Mucosa of stomach (tissue), 1 donor: Measurements from ENCODE around the gene CISD2.
"Not testable (repeated sequence)": the region's sequence is repeated elsewhere in the genome, so short reads cannot be mapped to it uniquely, and the experiment has no call there.

ENCODE experiments used
- H3K27me3 ChIP-seq: one replicate; pipeline ENCODE4 v1.7.0; 2013; ENCODE audit warnings: mild to moderate bottlenecking, low read length; ENCODE audit not compliant: control insufficient read depth, insufficient read depth
- H3K36me3 ChIP-seq: one replicate; pipeline ENCODE4 v1.7.0; 2013; ENCODE audit warnings: low read length; ENCODE audit not compliant: control insufficient read depth, insufficient read depth
- H3K4me1 ChIP-seq: one replicate; pipeline ENCODE4 v1.7.0; 2013; ENCODE audit warnings: mild to moderate bottlenecking, low read length; ENCODE audit not compliant: control insufficient read depth, insufficient read depth
- H3K4me3 ChIP-seq: one replicate; pipeline ENCODE4 v1.7.0; 2013; ENCODE audit warnings: low read length
- H3K9ac ChIP-seq: one replicate; pipeline ENCODE4 v1.7.0; 2013; ENCODE audit warnings: mild to moderate bottlenecking, low read length, moderate library complexity
- H3K9me3 ChIP-seq: one replicate; pipeline ENCODE4 v1.7.0; 2013; ENCODE audit warnings: mild to moderate bottlenecking, low read length, moderate library complexity; ENCODE audit not compliant: control insufficient read depth
- donor health status: Pancreatic carcinoma.

Gene CISD2

DNA sequence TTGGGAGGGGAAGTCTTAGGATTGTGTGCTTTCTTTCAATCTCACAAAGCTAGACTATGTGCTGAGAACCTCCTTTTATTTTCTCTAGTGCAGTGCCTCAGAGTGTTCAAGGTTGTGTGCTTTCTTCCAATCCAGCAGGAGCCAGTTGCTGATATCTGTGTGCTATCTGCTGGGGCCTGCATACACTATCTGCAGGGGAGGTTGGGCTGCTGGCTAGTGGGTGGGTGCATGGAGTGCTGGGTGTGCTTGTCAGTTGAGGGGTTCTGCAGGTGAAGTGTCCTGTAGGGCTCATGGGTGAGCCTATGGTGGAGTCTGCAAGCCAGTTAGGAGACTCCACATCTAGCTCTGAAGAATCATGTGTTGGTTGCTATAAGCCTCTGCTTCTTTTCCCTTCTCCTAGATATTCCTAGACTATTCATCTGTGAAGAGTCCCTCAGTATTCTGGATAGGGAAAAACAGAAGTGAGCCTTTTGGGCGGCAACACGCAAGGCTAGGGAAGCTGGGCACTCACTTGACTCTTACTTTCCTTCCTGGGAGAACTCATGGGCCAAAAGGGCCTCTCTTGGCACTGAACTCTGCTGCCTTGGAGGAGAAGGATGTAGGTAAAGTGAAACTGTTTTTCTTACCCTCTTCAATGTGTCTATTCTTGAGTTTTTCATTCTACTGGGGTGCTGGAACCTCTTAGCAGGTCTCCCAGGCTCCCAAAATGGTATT lies 8.0 kb upstream of the CISD2 start:
- Histone ChIP-seq H3K27me3 (no peaks in the 10 kb centered on the region), H3K36me3 (no peaks in the 10 kb centered on the region), H3K9me3 (no peaks in the 10 kb centered on the region), H3K4me1 (no peaks in the 10 kb centered on the region), H3K9ac (no peak overlapping the region), H3K4me3 (no peak overlapping the region)

DNA sequence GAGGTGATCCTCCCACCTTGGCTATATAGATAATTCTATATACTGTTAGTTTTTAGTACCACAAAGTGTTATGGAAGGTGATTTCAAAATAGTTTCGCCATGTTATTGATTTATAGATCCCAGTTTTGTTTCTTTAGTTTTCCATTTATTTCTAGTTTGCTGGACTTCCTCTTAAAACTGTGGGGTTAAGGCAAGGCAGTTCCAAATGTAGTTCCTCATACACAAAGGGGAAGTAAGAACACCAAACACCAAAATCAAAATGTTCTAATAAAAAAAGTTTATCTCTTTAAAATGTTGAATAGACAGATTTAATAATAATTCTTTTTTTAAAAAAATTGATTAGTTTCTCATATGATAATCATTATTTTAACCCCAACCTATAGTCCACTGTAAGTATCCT lies 6.8 kb upstream of the CISD2 start:
- H3K4me3 ChIP-seq = no peak overlapping the region
- no peaks in the 10 kb centered on the region for H3K27me3 ChIP-seq
- H3K4me1 ChIP-seq = no peaks in the 10 kb centered on the region
- H3K36me3 ChIP-seq = no peaks in the 10 kb centered on the region
- no peak overlapping the region for H3K9ac ChIP-seq
- no peaks in the 10 kb centered on the region for H3K9me3 ChIP-seq

DNA sequence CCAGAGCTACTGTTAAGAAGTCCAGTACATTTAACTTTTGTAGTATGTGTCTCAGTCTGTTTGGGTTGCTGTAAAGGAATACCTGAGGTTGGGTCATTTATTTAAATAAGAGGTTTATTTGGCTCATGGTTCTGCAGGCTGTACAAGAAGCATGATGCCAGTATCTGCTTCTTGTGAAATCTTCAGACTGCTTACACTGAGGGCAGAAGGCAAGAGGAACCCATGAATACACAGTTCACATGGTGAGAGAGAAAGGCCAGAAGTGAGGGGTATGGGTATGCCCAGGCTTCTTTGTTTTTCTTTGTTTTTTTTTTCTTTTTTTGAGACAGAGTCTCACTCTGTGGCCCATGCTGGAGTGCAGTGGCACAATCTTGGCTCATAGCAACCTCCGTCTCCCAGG lies 6.0 kb upstream of the CISD2 start:
- Histone ChIP-seq H3K36me3 (no peaks in the 10 kb centered on the region), H3K4me1 (no peaks in the 10 kb centered on the region), H3K9me3 (no peaks in the 10 kb centered on the region), H3K9ac (no peak overlapping the region), H3K27me3 (no peaks in the 10 kb centered on the region), H3K4me3 (no peak overlapping the region)

DNA sequence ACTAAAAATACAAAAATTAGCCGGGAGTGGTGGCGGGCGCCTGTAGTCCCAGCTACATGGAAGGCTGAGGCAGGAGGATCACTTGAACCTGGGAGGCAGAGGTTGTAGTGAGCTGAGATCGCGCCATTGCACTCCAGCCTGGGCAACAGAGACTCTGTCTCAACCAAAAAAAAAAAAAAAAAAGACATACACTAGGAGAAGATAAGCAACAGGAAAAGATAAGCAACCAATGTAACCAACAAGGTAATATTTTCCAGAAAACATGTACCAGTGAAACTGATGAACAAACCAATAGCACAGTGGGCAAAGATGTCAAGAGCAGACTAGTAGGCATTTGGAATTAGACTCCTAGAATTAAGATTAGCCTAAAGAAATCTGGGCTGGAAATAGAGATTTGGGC lies 3.5 kb upstream of the CISD2 start:
- H3K9me3 ChIP-seq, H3K4me1 ChIP-seq, H3K36me3 ChIP-seq, H3K4me3 ChIP-seq, H3K9ac ChIP-seq, H3K27me3 ChIP-seq: not testable (repeated sequence)

DNA sequence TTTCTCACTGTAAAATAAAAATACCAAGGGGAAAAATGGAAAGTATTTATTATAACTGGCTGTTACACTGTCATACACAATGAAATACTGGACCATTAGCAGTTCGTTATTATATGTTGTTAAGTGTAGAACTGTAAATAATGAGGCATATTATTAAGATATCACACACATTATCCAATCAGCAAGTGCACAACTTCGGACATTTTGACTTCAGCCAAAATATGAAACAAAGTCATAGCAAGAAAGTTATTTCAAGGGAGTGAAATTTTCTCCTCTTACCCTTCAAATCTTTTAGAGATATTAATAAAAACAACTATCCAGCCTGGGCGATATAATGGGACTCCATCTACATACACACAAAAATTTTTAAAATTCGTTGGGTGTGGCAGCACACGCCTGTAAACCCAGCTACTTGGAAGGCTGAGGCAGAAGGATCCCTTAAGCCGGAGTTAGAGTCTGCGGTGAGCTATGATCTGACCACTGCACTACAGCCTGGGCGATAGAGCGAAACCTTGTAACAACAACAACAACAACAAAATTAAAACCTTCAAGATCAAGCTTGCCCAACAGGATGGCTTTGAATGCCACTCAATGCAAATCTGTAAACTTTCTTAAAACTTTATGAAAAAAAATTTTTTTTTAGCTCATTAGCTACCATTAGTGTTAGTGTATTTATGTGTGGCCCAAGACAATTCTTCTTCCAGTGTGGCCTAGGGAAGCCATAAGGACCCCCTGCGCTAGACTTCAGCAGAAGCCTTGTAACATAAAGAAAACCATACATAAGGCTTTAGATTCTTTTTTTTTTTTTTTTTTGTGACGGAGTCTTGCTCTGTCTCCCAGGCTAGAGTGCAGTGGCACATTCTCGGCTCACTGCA lies 1.3 kb upstream of the CISD2 start:
- H3K9me3 ChIP-seq = no peaks in the 10 kb centered on the region
- no peaks in the 10 kb centered on the region for H3K27me3 ChIP-seq
- H3K36me3 ChIP-seq = no peaks in the 10 kb centered on the region
- H3K9ac ChIP-seq = peak overlapping the region; percentile 81
- no peaks in the 10 kb centered on the region for H3K4me1 ChIP-seq
- peak overlapping the region; percentile 68 for H3K4me3 ChIP-seq

DNA sequence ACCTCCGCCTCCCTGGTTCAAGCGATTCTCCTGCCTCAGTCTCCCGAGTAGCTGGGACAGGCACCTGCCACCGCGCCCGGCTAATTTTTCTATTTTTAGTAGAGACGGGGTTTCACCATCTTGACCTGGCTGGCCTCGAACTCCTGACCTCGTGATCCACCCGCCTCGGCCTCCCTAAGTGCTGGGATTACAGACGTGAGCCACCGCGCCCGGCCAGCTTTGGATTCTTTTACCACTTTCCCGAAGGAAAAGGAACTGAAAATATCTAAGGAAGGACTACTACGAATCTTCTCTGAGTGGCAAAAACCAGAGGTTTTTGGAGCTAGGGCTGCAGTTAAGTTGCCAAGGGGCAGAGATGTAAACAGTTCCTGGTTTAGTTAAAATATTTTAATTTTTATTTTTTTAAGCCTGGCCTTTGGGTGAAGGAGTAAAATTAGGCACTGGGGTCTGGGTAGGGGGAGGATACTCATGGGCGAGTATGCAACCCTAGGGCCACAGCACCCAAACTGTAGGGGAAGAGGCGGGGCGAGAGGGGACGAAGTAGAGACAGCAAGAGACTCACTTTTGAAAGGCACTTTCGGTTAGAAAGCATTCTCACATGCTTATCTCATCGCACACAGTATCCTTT lies 525 bp upstream of the CISD2 start:
- no peaks in the 10 kb centered on the region for H3K36me3 ChIP-seq
- H3K4me1 ChIP-seq = no peaks in the 10 kb centered on the region
- no peaks in the 10 kb centered on the region for H3K27me3 ChIP-seq
- no peaks in the 10 kb centered on the region for H3K9me3 ChIP-seq
- H3K9ac ChIP-seq = peak overlapping the region; percentile 81
- peak overlapping the region; percentile 68 for H3K4me3 ChIP-seq

- Histone ChIP-seq H3K27me3 (no peaks in the 10 kb centered on the region), H3K9ac (peak overlapping the region; percentile 81), H3K9me3 (no peaks in the 10 kb centered on the region), H3K36me3 (no peaks in the 10 kb centered on the region), H3K4me3 (peak overlapping the region; percentile 68), H3K4me1 (no peaks in the 10 kb centered on the region)
Observed at GRCh38 chr4:102869569-102870197, 891 bp downstream of the CISD2 start.

DNA sequence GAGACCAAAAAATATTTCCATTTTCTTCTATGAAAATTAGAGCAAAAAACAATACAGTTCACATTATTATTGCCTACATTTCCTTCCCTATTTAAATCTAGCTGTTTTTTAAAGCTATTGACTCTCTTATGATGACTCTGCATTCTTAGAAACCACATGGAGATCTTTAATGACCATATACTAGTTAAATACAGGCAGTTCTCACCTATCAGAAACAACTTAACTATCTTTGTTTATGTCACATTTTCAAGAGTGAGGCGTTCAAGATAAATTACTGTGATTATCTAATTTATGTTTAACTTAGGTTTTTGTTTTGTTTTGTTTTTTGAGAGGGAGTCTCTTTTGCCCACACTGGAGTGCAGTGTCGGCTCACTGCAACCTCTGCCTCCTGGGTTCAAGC lies 3.0 kb downstream of the CISD2 start:
- no peaks in the 10 kb centered on the region for H3K36me3 ChIP-seq
- no peaks in the 10 kb centered on the region for H3K4me1 ChIP-seq
- no peaks in the 10 kb centered on the region for H3K27me3 ChIP-seq
- no peak overlapping the region for H3K9ac ChIP-seq
- H3K9me3 ChIP-seq = no peaks in the 10 kb centered on the region
- H3K4me3 ChIP-seq = no peak overlapping the region

GRCh38 chr4:102877477-102878106 lies 8.8 kb downstream of the CISD2 start:
- not testable (repeated sequence) for H3K4me1 ChIP-seq, H3K4me3 ChIP-seq, H3K9me3 ChIP-seq, H3K36me3 ChIP-seq, H3K9ac ChIP-seq, H3K27me3 ChIP-seq

DNA sequence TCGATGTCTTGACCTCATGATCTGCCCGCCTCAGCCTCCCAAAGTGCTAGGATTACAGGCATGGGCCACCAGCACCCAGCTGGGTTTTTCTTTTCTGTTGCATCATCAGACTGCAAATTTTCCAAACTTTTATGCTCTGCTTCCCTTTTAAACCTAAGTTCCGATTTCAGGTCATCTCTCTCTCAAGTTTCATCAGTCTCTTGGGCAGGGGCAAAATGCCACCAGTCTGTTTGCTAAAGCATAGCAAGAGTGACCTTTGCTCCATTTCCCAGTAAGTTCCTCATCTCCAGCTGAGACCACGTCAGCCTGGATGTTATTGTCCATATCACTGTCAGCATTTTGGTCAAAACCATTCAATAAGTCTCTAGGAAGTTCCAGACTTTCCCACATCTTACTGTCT lies 9.6 kb downstream of the CISD2 start:
- not testable (repeated sequence) for H3K36me3 ChIP-seq, H3K27me3 ChIP-seq, H3K4me1 ChIP-seq, H3K9me3 ChIP-seq, H3K9ac ChIP-seq, H3K4me3 ChIP-seq

- no peaks in the 10 kb centered on the region for H3K36me3 ChIP-seq
- H3K27me3 ChIP-seq = no peaks in the 10 kb centered on the region
- peaks cover 7% of the 10 kb centered on the region for H3K9me3 ChIP-seq
- peaks cover 5% of the 10 kb centered on the region for H3K4me1 ChIP-seq
- no peak overlapping the region for H3K9ac ChIP-seq
- H3K4me3 ChIP-seq = no peak overlapping the region
Observed at GRCh38 chr4:102878901-102879300, 10.1 kb downstream of the CISD2 start.
